Thyroid gland (tissue), 4 donors: ENCODE data around the gene NLGN3.

ENCODE experiments used
- CTCF ChIP-seq, 6 experiments: fragments of 200-600 bp in 3 of 6; fragments of 450-650 bp in 3 of 6; sonication (generic) in 3 of 6; IDR thresholded peaks; one replicate each; pipeline ENCODE4 v1.5.1; 2016 to 2019; ENCODE audit warnings: antibody characterized with exemption in 6 of 6, mild to moderate bottlenecking in 2 of 6, inconsistent platforms in 1 of 6, moderate library complexity in 1 of 6
- POLR2A ChIP-seq, 2 donors: fragments of 450-650 bp; IDR thresholded peaks; one replicate each; pipeline ENCODE4 v1.6.1; 2017; ENCODE audit warnings: antibody characterized with exemption in 2 of 2, mild to moderate bottlenecking in 2 of 2, moderate library complexity in 1 of 2

- TF ChIP-seq CTCF (IDR thresholded peaks at IDR 0.05) (no peak), POLR2A (IDR thresholded peaks at IDR 0.05) (no peak)
These were observed 15.8 kb downstream of the NLGN3 start for GRCh38 chrX:71160475-71160874.
